GM12872 (cell line): ENCODE results near the gene PRR5.

Experiments used
- TF ChIP-seq, protein P1 (sequence below): IDR thresholded peaks from 3 replicates; pipeline ENCODE4 v1.5.1; 2011; ENCODE audit warnings: low read depth, mild to moderate bottlenecking, low read length, moderate library complexity; ENCODE audit not compliant: insufficient read depth

Gene PRR5

GRCh38 chr22:44701187-44701790 is 715 bp upstream of the PRR5 start:
- TF ChIP-seq, protein P1, sequence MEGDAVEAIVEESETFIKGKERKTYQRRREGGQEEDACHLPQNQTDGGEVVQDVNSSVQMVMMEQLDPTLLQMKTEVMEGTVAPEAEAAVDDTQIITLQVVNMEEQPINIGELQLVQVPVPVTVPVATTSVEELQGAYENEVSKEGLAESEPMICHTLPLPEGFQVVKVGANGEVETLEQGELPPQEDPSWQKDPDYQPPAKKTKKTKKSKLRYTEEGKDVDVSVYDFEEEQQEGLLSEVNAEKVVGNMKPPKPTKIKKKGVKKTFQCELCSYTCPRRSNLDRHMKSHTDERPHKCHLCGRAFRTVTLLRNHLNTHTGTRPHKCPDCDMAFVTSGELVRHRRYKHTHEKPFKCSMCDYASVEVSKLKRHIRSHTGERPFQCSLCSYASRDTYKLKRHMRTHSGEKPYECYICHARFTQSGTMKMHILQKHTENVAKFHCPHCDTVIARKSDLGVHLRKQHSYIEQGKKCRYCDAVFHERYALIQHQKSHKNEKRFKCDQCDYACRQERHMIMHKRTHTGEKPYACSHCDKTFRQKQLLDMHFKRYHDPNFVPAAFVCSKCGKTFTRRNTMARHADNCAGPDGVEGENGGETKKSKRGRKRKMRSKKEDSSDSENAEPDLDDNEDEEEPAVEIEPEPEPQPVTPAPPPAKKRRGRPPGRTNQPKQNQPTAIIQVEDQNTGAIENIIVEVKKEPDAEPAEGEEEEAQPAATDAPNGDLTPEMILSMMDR, result no peak

DNA sequence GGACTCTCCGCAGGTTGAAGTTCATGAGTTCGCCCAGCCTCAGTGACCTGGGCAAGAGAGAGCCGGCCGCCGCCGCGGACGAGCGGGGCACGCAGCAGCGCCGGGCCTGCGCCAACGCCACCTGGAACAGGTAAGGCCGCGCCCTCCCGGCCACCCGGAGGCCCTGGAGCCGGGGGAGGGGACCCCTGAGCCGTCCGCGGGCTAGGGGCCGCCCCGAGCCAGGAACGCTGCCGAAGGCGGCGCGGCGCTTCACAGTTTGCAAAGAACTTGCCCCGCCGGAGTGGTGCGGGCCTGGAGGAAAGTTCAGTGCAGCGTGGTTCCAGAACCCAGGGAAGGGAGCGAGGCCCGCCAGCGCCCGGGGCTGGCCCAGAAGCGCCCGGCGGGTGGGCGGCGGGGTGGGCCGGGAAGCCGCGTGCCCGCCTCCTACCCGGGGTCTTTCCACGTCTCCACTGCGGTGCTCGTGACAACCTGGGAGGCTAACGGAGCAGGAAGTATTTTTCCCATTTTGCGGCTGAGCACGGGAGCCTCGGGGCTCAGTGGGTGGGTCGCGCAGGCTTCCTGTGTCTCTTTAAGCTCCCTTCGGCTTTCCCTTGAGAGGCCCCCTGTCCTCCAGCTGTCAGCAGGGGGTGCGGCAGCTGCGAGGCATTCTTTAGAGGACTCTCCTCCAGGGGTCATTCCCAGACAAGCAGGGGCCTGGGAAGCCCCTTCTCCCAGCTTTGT is 635 bp downstream of the PRR5 start:
- TF ChIP-seq, protein P1, result no peak

- TF ChIP-seq, protein P1, result no peak
Observed at GRCh38 chr22:44703255-44703870, 1.4 kb downstream of the PRR5 start.

- TF ChIP-seq, protein P1, result no peak
Observed at GRCh38 chr22:44704159-44705021, 2.4 kb downstream of the PRR5 start.

- TF ChIP-seq, protein P1, result no peak
Observed at GRCh38 chr22:44705022-44705297, 3.0 kb downstream of the PRR5 start.

GRCh38 chr22:44706488-44706887 is 4.5 kb downstream of the PRR5 start:
- TF ChIP-seq, protein P1, result no peak

DNA sequence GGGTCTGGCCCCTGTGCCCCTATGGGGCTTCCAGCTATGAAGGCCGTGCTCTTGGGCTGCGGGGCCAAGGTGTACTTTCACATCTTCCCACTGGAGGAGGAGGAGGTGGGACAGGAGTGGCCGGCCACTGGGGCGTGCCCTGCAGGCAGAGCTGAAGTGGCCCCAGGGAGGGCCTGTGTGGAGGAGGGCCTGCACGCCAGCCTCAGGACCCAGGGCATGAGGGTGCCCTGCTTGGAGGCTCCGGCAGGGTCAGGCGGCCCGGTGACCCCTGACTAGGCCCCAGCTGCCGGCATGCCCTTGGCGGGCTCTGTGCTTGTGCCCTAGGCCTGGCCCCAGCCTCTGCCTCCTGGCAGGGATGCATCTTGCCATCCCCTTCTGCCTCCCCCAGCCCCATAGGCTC is 5.2 kb downstream of the PRR5 start:
- TF ChIP-seq, protein P1, result no peak
